Body of pancreas (tissue), 4 donors: ENCODE results near the gene NFATC2. TPM values are rescaled to one million over a fixed set of nuclear protein-coding genes. Genes with fewer than 3 reads are reported as not detected.

ENCODE experiments used
- ATAC-seq: fragments of 150-250 bp; one replicate; pipeline ENCODE4 v1.9.1; 2016
- DNase-seq, 4 donors: peaks; one replicate each; pipeline ENCODE4 v3.0.0-alpha.2; 2019
- H3K27ac ChIP-seq, 4 donors: fragments of 200-600 bp; sonication (generic); 1 replicate in 3 of 4; 2 replicates in 1 of 4; pipeline versions ENCODE4 v1.5.1 to v1.6.1; 2016 to 2019; ENCODE audit warnings: mild to moderate bottlenecking in 1 of 4, mixed read lengths in 1 of 4, moderate library complexity in 1 of 4
- H3K27me3 ChIP-seq, 2 donors: fragments of 200-600 bp; sonication (generic); one replicate each; pipeline ENCODE4 v1.6.0; 2016; ENCODE audit warnings: mild to moderate bottlenecking in 1 of 2
- H3K36me3 ChIP-seq, 2 donors: fragments of 200-600 bp; sonication (generic); replicated peaks in 1 of 2; 2 replicates each; pipeline ENCODE4 v1.5.1; 2016; ENCODE audit warnings: low read depth in 2 of 2; ENCODE audit not compliant: insufficient read depth in 1 of 2
- H3K4me1 ChIP-seq: fragments of 200-600 bp; sonication (generic); one replicate; pipeline ENCODE4 v1.6.0; 2016
- H3K4me3 ChIP-seq, 2 donors: fragments of 200-600 bp; sonication (generic); 1 replicate in 1 of 2; 2 replicates in 1 of 2; pipeline ENCODE4 v1.5.1; 2016 to 2019
- H3K9me3 ChIP-seq, 3 donors: fragments of 200-600 bp; sonication (generic); 1 replicate in 2 of 3; 2 replicates in 1 of 3; pipeline ENCODE4 v1.5.1; 2016
- POLR2A ChIP-seq, 3 donors: fragments of 450-650 bp; IDR thresholded peaks; one replicate each; pipeline ENCODE4 v1.6.1; 2016; ENCODE audit warnings: antibody characterized with exemption in 3 of 3, mild to moderate bottlenecking in 2 of 3
- WGBS, 2 donors: methylation state at CpG; one replicate each; pipeline ENCODE4 v1.1.5; 2017; 5-methylcytosine and 5-hydroxymethylcytosine counted together
- intact Hi-C: fragments of 100-400 bp; cut with DNase I; formaldehyde crosslinking; loops from one replicate; pipeline ENCODE4 v1.15.1; 2023
- total RNA-seq, 2 donors: library from RNA; depleted of rRNA; stranded (reverse); fragments of >200 nt; gene quantifications; one replicate each; pipeline ENCODE4 v1.1.0, GENCODE V29; 2016
- TF ChIP-seq, protein P1 (sequence below), 7 experiments: fragments of 450-650 bp in 4 of 7; fragments of 200-600 bp in 3 of 7; sonication (generic) in 3 of 7; IDR thresholded peaks; one replicate each; pipeline ENCODE4 v1.5.1; 2016 to 2019; ENCODE audit warnings: antibody characterized with exemption in 7 of 7

NFATC2 gene
- total RNA-seq, 2 donors from 2014 or later, result 4.9 to 7.6 TPM

DNA sequence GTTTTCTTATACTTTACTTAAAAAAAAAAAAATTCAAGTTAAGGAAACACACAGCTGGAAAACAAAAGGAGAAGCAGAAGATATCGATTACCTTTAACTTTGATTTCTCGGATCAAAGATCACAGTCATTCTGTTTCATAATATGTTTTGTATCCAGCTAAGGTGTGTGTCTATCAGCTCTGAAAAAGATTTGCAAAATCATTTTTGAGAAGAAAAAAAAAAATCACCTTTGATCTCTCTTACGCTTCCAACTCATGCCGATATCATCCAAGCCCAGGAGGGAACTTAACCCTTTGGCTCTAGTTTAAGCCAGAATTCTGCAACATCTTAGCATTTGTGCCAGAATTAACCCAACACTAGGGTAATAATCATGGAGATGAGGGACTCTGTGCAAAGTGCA is 144.0 kb downstream of the NFATC2 start:
- TF ChIP-seq, protein P1, sequence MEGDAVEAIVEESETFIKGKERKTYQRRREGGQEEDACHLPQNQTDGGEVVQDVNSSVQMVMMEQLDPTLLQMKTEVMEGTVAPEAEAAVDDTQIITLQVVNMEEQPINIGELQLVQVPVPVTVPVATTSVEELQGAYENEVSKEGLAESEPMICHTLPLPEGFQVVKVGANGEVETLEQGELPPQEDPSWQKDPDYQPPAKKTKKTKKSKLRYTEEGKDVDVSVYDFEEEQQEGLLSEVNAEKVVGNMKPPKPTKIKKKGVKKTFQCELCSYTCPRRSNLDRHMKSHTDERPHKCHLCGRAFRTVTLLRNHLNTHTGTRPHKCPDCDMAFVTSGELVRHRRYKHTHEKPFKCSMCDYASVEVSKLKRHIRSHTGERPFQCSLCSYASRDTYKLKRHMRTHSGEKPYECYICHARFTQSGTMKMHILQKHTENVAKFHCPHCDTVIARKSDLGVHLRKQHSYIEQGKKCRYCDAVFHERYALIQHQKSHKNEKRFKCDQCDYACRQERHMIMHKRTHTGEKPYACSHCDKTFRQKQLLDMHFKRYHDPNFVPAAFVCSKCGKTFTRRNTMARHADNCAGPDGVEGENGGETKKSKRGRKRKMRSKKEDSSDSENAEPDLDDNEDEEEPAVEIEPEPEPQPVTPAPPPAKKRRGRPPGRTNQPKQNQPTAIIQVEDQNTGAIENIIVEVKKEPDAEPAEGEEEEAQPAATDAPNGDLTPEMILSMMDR (IDR thresholded peaks at IDR 0.05), result no peak
- no peak for TF ChIP-seq POLR2A (IDR thresholded peaks at IDR 0.05)
- Histone ChIP-seq H3K9me3 (no peaks in the 10 kb centered on the region), H3K36me3 (no peaks in the 10 kb centered on the region), H3K4me3 (no peak overlapping the region), H3K27me3 (no peaks in the 10 kb centered on the region), H3K4me1 (peaks cover 6% of the 10 kb centered on the region), H3K27ac (no peak overlapping the region)
- intact Hi-C loops, result no loop called here
- DNase-seq (no peak), ATAC-seq (no peak)
- 43 to 55% methylated on average over 4 of the region's 4 CpGs for WGBS, 2 donors

DNA sequence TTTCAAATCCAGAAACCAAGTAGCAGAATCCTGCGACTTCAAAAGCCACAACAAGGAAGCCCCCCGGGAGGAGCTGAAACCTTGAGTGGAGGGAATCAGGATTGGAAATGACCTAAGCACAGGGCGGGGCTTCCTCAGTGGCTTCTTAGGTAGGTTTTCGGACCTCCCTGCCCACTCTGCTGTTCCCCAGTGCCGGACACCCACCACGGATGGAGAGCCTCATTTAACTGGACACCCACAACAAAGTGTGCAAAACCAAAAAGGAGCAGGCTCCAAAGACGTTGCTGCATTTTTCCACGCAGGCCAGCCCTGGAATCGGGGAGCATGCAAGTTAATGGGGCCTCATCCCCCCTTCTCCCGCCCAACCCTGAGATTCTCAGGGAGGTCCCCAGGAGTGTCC is 144.4 kb downstream of the NFATC2 start:
- ATAC-seq (no peak), DNase-seq (no peak)
- H3K4me3 ChIP-seq, result no peak overlapping the region
- no peak overlapping the region for H3K27ac ChIP-seq
- H3K4me1 ChIP-seq, result peaks cover 6% of the 10 kb centered on the region
- WGBS, 2 donors, result 87 to 89% methylated on average over 8 to 10 of the region's 10 CpGs
- TF ChIP-seq, protein P1 (IDR thresholded peaks at IDR 0.05), result no peak
- no peak for TF ChIP-seq POLR2A (IDR thresholded peaks at IDR 0.05)
- no peaks in the 10 kb centered on the region for H3K27me3 ChIP-seq
- H3K36me3 ChIP-seq, result no peaks in the 10 kb centered on the region
- intact Hi-C loops, result no loop called here
- no peaks in the 10 kb centered on the region for H3K9me3 ChIP-seq

DNA sequence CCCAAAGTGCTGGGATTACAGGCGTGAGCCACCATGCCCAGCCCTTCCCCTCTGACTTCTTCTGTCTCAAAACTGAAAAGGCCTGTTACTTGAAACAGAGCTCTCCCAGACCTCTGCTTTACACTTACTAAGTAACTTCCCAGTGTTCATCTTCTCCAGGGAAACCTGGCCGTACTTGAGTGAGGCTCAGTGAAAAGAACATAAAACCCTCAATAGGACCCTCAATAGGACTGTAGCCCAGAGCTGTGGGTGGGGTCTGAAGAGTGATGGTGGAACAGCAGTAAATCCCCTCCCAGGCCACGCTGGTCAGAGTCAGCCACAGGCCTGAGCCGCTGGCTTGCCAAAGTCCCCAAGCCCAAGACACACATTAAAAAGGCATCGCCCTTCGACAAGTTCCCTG is 145.4 kb downstream of the NFATC2 start:
- DNase-seq (no peak), ATAC-seq (no peak)
- Histone ChIP-seq H3K4me1 (peaks cover 6% of the 10 kb centered on the region), H3K4me3 (no peak overlapping the region), H3K9me3 (no peaks in the 10 kb centered on the region), H3K27ac (no peak overlapping the region), H3K27me3 (no peaks in the 10 kb centered on the region), H3K36me3 (no peaks in the 10 kb centered on the region)
- 93 to 97% methylated on average over 5 to 6 of the region's 6 CpGs for WGBS, 2 donors
- TF ChIP-seq, protein P1 (IDR thresholded peaks at IDR 0.05), result no peak
- TF ChIP-seq POLR2A (IDR thresholded peaks at IDR 0.05), result no peak
- intact Hi-C loops, result no loop called here

DNA sequence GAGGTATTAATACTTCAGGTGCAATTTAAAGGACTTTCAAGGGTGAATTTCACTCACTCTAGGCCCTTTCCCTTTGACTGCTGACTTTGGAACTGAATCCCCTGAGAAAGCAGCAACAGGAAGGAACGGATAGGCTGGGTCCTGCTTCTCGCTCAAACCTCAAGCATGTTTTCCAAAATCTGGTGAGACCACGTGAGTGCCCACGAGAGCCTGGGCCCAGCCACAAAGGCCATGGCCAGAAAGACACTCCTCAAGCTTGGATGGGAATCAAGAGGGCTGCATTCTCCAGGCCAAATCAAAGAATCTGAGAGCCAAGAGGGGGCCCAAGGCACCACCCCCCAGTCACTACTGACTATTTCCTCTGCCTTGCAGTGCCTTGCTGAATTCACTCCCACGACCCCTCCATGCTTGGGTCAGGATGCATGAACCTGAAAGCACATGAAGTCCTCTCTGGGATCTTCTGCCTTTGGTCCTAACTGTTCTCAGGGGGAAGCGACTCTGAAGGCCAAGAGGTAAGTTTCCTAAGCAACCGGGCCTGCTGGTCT is 146.1 kb downstream of the NFATC2 start:
- no peaks in the 10 kb centered on the region for H3K9me3 ChIP-seq
- no peak for DNase-seq
- no peak overlapping the region for H3K27ac ChIP-seq
- no peak overlapping the region for H3K4me3 ChIP-seq
- H3K4me1 ChIP-seq, result peaks cover 9% of the 10 kb centered on the region
- intact Hi-C loops, result no loop called here
- ATAC-seq, result no peak
- H3K27me3 ChIP-seq, result no peaks in the 10 kb centered on the region
- TF ChIP-seq, protein P1 (IDR thresholded peaks at IDR 0.05), result no peak
- H3K36me3 ChIP-seq, result no peaks in the 10 kb centered on the region
- WGBS, 2 donors, result 84 to 85% methylated on average over 7 of the region's 7 CpGs

DNA sequence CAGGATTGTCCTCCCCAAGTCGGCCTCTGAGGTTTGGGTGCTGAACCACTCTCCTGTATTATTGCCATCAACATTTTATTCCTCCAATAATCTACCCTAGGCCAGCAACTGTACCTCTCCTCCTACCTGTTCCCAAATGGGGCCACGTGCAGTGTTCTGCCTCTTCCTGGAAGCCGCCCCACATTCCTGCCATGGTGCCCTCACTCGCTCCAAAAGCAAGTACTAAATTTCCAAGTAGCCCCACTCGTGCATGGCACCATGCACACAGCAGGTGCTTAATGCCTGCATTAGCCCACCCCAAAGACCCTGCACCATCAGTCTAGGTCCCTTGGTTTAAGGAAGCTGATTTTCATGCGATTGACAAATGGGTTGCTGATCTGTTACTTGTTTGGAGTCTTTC is 147.8 kb downstream of the NFATC2 start:
- intact Hi-C loops, result no loop called here
- Histone ChIP-seq H3K9me3 (no peaks in the 10 kb centered on the region), H3K27ac (no peak overlapping the region), H3K36me3 (no peaks in the 10 kb centered on the region), H3K4me3 (no peak overlapping the region), H3K27me3 (no peaks in the 10 kb centered on the region), H3K4me1 (peaks cover 26% of the 10 kb centered on the region)
- DNase-seq, result no peak
- TF ChIP-seq, protein P1 (IDR thresholded peaks at IDR 0.05), result no peak
- TF ChIP-seq POLR2A (IDR thresholded peaks at IDR 0.05), result no peak
- WGBS, 2 donors, result 95 to 98% methylated on average over 6 of the region's 6 CpGs
- ATAC-seq, result no peak
